ENCODE measurements around the gene CHPT1. TPM values are rescaled to one million over a fixed set of nuclear protein-coding genes. Genes with fewer than 3 reads are reported as not detected.

CHPT1 gene
- total and polyA plus RNA-seq, 2 of the 13 experiments (the other 11 are each of a cell fraction or from before 2014, with no cell fraction given): 117 to 178 TPM

DNA sequence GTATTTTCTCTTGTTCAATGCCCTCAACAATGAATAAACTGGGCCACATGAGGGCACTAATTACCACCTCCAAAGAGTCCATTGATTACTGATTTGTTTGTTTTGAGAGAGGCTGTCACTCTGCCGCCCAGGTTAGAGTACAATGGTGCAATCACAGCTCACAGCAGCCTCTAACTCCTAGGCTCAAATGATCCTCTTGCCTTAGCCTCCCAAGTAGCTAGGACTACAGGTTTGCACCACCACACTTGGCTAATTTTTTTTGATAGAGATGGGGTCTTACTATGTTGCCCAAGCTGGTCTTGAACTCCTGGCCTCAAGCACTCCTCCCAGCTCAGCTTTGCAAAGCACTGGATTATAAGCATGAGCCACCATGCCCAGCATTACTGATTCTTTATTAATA, 70.1 kb downstream of the CHPT1 start (continued):
- TF ChIP-seq GABPA (IDR thresholded peaks at IDR 0.05; ENCODE audit: low read depth, low read length) (no peak), GABPA (CRISPR knock-in tag; IDR thresholded peaks at IDR 0.05; ENCODE audit: low read depth) (no peak), RNF2 (conservative IDR thresholded peaks at IDR 0.05; ENCODE audit: low read depth) (no peak), CHCHD3 (CRISPR knock-in tag; IDR thresholded peaks at IDR 0.05) (no peak), ZNF672 (CRISPR knock-in tag; IDR thresholded peaks at IDR 0.05) (no peak), HMGA1 (CRISPR knock-in tag; conservative IDR thresholded peaks at IDR 0.05) (no peak), ZNF431 (CRISPR knock-in tag; IDR thresholded peaks at IDR 0.05; ENCODE audit: borderline replicate concordance, low read depth) (no peak), KLF16 (CRISPR knock-in tag; IDR thresholded peaks at IDR 0.05) (no peak), ZNF460 (CRISPR knock-in tag; IDR thresholded peaks at IDR 0.05; ENCODE audit: borderline replicate concordance) (peak; percentile 45; the same call in 1 of the 2 replicates), SRY (CRISPR knock-in tag; IDR thresholded peaks at IDR 0.05) (no peak), ZNF839 (CRISPR knock-in tag; IDR thresholded peaks at IDR 0.05; ENCODE audit: borderline replicate concordance) (no peak), ZNF235 (CRISPR knock-in tag; IDR thresholded peaks at IDR 0.05; ENCODE audit: borderline replicate concordance) (no peak), ZNF616 (CRISPR knock-in tag; IDR thresholded peaks at IDR 0.05; ENCODE audit: low read depth) (no peak), ZNF136 (CRISPR knock-in tag; IDR thresholded peaks at IDR 0.05; ENCODE audit: low read depth) (no peak), PAX8 (CRISPR knock-in tag; IDR thresholded peaks at IDR 0.05; ENCODE audit: borderline replicate concordance) (no peak), NBN (conservative IDR thresholded peaks at IDR 0.05) (no peak), ZKSCAN5 (CRISPR knock-in tag; IDR thresholded peaks at IDR 0.05) (no peak)
- TF ChIP-seq, protein P1, sequence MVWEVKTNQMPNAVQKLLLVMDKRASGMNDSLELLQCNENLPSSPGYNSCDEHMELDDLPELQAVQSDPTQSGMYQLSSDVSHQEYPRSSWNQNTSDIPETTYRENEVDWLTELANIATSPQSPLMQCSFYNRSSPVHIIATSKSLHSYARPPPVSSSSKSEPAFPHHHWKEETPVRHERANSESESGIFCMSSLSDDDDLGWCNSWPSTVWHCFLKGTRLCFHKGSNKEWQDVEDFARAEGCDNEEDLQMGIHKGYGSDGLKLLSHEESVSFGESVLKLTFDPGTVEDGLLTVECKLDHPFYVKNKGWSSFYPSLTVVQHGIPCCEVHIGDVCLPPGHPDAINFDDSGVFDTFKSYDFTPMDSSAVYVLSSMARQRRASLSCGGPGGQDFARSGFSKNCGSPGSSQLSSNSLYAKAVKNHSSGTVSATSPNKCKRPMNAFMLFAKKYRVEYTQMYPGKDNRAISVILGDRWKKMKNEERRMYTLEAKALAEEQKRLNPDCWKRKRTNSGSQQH (CRISPR knock-in tag; IDR thresholded peaks at IDR 0.05; ENCODE audit: low read depth): no peak
- TF ChIP-seq, protein P2, sequence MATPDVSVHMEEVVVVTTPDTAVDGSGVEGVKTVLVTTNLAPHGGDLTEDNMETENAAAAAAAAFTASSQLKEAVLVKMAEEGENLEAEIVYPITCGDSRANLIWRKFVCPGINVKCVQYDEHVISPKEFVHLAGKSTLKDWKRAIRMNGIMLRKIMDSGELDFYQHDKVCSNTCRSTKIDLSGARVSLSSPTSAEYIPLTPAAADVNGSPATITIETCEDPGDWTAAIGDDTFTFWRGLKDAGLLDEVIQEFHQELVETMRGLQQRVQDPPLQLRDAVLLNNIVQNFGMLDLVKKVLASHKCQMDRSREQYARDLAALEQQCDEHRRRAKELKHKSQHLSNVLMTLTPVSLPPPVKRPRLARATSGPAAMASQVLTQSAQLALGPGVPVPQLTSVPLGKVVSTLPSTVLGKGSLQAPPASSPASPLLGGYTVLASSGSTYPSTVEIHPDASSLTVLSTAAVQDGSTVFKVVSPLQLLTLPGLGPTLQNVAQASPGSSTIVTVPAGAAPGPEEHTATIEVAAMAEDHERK (CRISPR knock-in tag; IDR thresholded peaks at IDR 0.05; ENCODE audit: low read depth): no peak
- TF ChIP-seq, protein P3, sequence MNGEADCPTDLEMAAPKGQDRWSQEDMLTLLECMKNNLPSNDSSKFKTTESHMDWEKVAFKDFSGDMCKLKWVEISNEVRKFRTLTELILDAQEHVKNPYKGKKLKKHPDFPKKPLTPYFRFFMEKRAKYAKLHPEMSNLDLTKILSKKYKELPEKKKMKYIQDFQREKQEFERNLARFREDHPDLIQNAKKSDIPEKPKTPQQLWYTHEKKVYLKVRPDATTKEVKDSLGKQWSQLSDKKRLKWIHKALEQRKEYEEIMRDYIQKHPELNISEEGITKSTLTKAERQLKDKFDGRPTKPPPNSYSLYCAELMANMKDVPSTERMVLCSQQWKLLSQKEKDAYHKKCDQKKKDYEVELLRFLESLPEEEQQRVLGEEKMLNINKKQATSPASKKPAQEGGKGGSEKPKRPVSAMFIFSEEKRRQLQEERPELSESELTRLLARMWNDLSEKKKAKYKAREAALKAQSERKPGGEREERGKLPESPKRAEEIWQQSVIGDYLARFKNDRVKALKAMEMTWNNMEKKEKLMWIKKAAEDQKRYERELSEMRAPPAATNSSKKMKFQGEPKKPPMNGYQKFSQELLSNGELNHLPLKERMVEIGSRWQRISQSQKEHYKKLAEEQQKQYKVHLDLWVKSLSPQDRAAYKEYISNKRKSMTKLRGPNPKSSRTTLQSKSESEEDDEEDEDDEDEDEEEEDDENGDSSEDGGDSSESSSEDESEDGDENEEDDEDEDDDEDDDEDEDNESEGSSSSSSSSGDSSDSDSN (CRISPR knock-in tag; IDR thresholded peaks at IDR 0.05): no peak
